GM23248 (cell line): ENCODE results near the gene DENND1A. TPM values are rescaled to one million over a fixed set of nuclear protein-coding genes. Genes with fewer than 3 reads are reported as not detected.
A peak's percentile ranks its signal among the peaks of the same experiment; 100 is the strongest.

Experiments
- DNase-seq: peaks from one replicate; pipeline ENCODE4 v3.0.0-alpha.2; 2015
- H2AFZ ChIP-seq: fragments of 200-600 bp; sonication (generic); 2 replicates; pipeline ENCODE4 v1.6.1; 2016; ENCODE audit warnings: antibody characterized with exemption
- H3F3A ChIP-seq: fragments of 200-600 bp; sonication (generic); 2 replicates; pipeline ENCODE4 v1.6.1; 2016; ENCODE audit warnings: mild to moderate bottlenecking, antibody characterized with exemption, mixed run types; ENCODE audit not compliant: insufficient read depth
- H3K27ac ChIP-seq: fragments of 200-600 bp; sonication (generic); 2 replicates; pipeline ENCODE4 v1.5.1; 2016; ENCODE audit warnings: mild to moderate bottlenecking
- H3K27me3 ChIP-seq: fragments of 200-600 bp; sonication (generic); replicated peaks from 2 replicates; pipeline ENCODE4 v1.6.1; 2016; ENCODE audit warnings: mild to moderate bottlenecking; ENCODE audit not compliant: insufficient read depth
- H3K36me3 ChIP-seq: fragments of 200-600 bp; sonication (generic); 2 replicates; pipeline ENCODE4 v1.6.1; 2016; ENCODE audit warnings: low read depth, mild to moderate bottlenecking
- H3K4me1 ChIP-seq: fragments of 200-600 bp; sonication (generic); 2 replicates; pipeline ENCODE4 v1.6.1; 2016; ENCODE audit warnings: mild to moderate bottlenecking; ENCODE audit not compliant: insufficient read depth
- H3K4me2 ChIP-seq: fragments of 200-600 bp; sonication (generic); one replicate; pipeline ENCODE4 v1.6.1; 2016; ENCODE audit warnings: mild to moderate bottlenecking; ENCODE audit not compliant: unreplicated experiment
- H3K4me3 ChIP-seq: fragments of 200-600 bp; sonication (generic); 2 replicates; pipeline ENCODE4 v1.5.1; 2016; ENCODE audit warnings: mild to moderate bottlenecking
- H3K79me2 ChIP-seq: fragments of 200-600 bp; sonication (generic); 2 replicates; pipeline ENCODE4 v1.6.1; 2016; ENCODE audit warnings: mild to moderate bottlenecking; ENCODE audit not compliant: insufficient read depth
- H3K9ac ChIP-seq: fragments of 200-600 bp; sonication (generic); 2 replicates; pipeline ENCODE4 v1.6.1; 2016; ENCODE audit warnings: mild to moderate bottlenecking
- H3K9me2 ChIP-seq: fragments of 200-600 bp; sonication (generic); 2 replicates; pipeline ENCODE4 v1.6.1; 2016; ENCODE audit warnings: mixed run types, mild to moderate bottlenecking, moderate library complexity; ENCODE audit not compliant: insufficient read depth
- H3K9me3 ChIP-seq: fragments of 200-600 bp; sonication (generic); one replicate; pipeline ENCODE4 v1.6.1; 2017; ENCODE audit warnings: low read depth
- H4K20me1 ChIP-seq: fragments of 200-600 bp; sonication (generic); 2 replicates; pipeline ENCODE4 v1.6.0; 2016; ENCODE audit not compliant: insufficient read depth
- EZH2 ChIP-seq: fragments of 200-600 bp; sonication (generic); IDR thresholded peaks from 2 replicates; pipeline ENCODE4 v1.6.1; 2018; ENCODE audit warnings: antibody characterized with exemption, mild to moderate bottlenecking; ENCODE audit not compliant: insufficient read depth, poor library complexity, severe bottlenecking
- EZH2phosphoT487 ChIP-seq: fragments of 200-600 bp; sonication (generic); IDR thresholded peaks from 2 replicates; pipeline ENCODE4 v1.6.1; 2018; ENCODE audit warnings: antibody characterized with exemption, moderate library complexity, mild to moderate bottlenecking, low read depth; ENCODE audit not compliant: insufficient read depth
- whole genome bisulfite sequencing, 2 experiments: methylation state at CpG; one replicate each; pipeline ENCODE4 v1.1.6; 2015 to 2017; ENCODE audit warnings: low lambda C conversion rate in 2 of 2, low coverage in 1 of 2; ENCODE audit errors: missing lambda C conversion rate in 2 of 2; 5-methylcytosine and 5-hydroxymethylcytosine counted together
- in situ Hi-C: fragments of 300-500 bp; cut with MboI; formaldehyde crosslinking; loops from 2 replicates; pipeline ENCODE4 v1.15.0; 2020
- polyA plus RNA-seq: library from polyadenylated mRNA; unstranded; fragments of >200 nt; fragmentation: Nextera tagmentation; extraction: Ambion mirVana; gene quantifications from 2 replicates; pipeline ENCODE4 v1.2.1, GENCODE V29; 2016
- total RNA-seq: library from RNA; depleted of rRNA; stranded (reverse); fragments of >200 nt; shearing (Covaris generic); gene quantifications from 2 replicates; pipeline ENCODE4 v1.2.3, GENCODE V29; 2014

Gene DENND1A
- total and polyA plus RNA-seq, 2 experiments from 2014 or later, result 13.2 to 16.4 TPM

DNA sequence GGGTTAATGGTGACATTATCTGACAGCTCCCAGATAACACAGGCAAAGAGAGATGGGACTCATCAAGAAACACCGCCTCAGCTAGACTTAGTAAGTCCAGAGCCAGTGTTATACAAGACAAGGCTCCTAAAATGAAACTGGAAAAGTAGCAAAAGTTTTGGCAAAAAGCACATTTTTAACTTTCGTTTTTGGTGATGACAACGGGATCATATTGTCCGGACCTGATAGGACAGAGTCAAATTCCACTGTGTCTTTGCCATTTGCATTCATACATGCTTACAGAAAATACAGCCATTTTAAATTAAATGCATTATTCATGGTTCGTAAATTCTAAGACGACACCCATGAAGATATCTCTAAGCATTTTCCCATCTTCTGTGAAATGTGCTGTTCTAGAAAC, 421.9 kb downstream of the DENND1A start:
- H3K4me2 ChIP-seq, result peak overlapping the region; percentile 64
- DNase-seq, result peak; percentile 39

DNA sequence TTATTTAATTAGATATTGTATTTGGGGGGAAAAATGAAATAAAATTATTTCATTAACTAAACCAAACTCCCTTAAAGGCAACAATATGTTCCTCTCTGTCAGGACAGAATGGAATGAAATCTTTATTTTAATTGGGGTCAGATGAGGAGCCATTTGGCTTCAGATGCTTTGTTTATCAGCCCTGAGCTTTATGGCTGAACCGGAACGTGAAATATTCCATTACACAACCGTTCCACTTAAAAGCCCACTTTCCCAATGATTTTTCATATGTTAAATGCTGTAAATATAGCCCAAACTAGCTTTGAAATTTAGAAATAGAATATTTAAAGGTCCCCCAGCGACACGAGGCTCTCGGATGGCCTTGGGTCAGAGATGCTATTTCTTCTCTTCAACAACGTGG, 424.4 kb downstream of the DENND1A start:
- Histone ChIP-seq H3K36me3 (no peaks in the 10 kb centered on the region), H3K4me3 (no peak overlapping the region), H3F3A (no peaks in the 10 kb centered on the region), H4K20me1 (no peaks in the 10 kb centered on the region), H3K4me1 (no peaks in the 10 kb centered on the region), H3K9ac (no peak overlapping the region), H2AFZ (no peak overlapping the region), H3K9me3 (no peaks in the 10 kb centered on the region), H3K27me3 (no peaks in the 10 kb centered on the region), H3K27ac (no peak overlapping the region), H3K4me2 (no peak overlapping the region), H3K9me2 (no peaks in the 10 kb centered on the region), H3K79me2 (no peaks in the 10 kb centered on the region)
- WGBS, 2 experiments, result 72 to 80% methylated on average over 7 of the region's 7 CpGs
- in situ Hi-C loops, result no loop called here
- TF ChIP-seq EZH2 (no peak), EZH2phosphoT487 (no peak)
- DNase-seq, result no peak

More for the DNA sequence above, 421.9 kb downstream of the DENND1A start:
- WGBS, 2 experiments, result 17 to 19% methylated on average over 6 of the region's 6 CpGs
- Histone ChIP-seq H3K36me3 (no peaks in the 10 kb centered on the region), H3F3A (no peaks in the 10 kb centered on the region), H3K9me3 (no peaks in the 10 kb centered on the region), H3K9ac (peak overlapping the region; percentile 41; the same call in 1 of the 2 replicates), H3K27me3 (no peaks in the 10 kb centered on the region), H3K79me2 (no peaks in the 10 kb centered on the region), H3K4me3 (peak overlapping the region; percentile 61), H2AFZ (peak overlapping the region; percentile 20; the same call in 1 of the 2 replicates), H3K4me1 (no peaks in the 10 kb centered on the region), H4K20me1 (no peaks in the 10 kb centered on the region), H3K27ac (no peak overlapping the region), H3K9me2 (no peaks in the 10 kb centered on the region)
- in situ Hi-C loops, result no loop called here
- TF ChIP-seq EZH2phosphoT487 (no peak), EZH2 (no peak)

DNA sequence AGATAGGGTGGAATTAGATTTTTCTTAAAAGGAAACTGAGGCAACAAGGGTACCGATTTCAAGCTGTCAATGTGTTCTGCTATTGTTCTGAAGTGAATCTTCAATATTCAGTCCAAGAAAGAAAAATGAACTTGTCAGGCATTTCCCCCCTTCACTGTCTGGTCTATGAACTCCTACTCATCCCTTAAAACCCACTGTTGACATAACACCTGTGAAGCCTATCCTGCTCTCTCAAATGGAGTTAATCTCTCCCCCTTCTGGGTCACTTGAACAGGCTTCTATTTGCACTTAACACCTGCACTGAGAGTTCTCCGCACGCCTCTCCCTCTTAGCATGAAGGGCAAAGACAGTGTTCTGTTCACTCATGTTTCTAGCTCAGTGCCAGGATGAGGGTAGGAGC, 429.6 kb downstream of the DENND1A start:
- no peaks in the 10 kb centered on the region for H3F3A ChIP-seq
- no peaks in the 10 kb centered on the region for H4K20me1 ChIP-seq
- H3K4me2 ChIP-seq, result no peak overlapping the region
- H3K4me1 ChIP-seq, result no peaks in the 10 kb centered on the region
- H3K79me2 ChIP-seq, result no peaks in the 10 kb centered on the region
- H3K27ac ChIP-seq, result no peak overlapping the region
- H3K36me3 ChIP-seq, result no peaks in the 10 kb centered on the region
- H3K4me3 ChIP-seq, result no peak overlapping the region
- no peaks in the 10 kb centered on the region for H3K27me3 ChIP-seq
- H3K9ac ChIP-seq, result no peak overlapping the region
- H3K9me3 ChIP-seq, result no peaks in the 10 kb centered on the region
- no peaks in the 10 kb centered on the region for H3K9me2 ChIP-seq
- in situ Hi-C loops, result no loop called here
- H2AFZ ChIP-seq, result no peak overlapping the region
- WGBS, 2 experiments, result 65 to 67% methylated on average over 3 of the region's 3 CpGs
- TF ChIP-seq EZH2phosphoT487 (no peak), EZH2 (no peak)
- no peak for DNase-seq

DNA sequence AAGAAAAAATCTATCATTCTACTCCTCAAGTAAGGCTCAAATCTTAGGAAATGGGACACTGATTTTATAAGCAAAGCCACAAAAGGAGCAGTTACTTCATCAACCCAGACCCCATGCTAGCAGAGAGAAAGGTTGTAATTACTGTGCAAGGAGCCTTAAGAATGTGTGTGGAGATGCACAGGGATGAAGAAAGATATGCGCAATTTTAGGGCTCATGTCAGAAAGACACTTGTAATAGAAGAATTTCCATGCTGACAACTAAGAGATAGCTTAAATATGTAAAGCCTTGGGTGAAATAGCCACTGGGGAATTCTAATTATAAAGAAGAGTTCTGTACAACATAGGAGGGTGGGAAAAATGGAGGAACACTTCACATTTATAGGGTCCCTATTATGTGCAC, 432.1 kb downstream of the DENND1A start:
- H3K4me3 ChIP-seq, result no peak overlapping the region
- no peak for TF ChIP-seq EZH2
- TF ChIP-seq EZH2phosphoT487, result no peak
- H2AFZ ChIP-seq, result no peak overlapping the region
- no peak overlapping the region for H3K27ac ChIP-seq
- no peaks in the 10 kb centered on the region for H3K9me3 ChIP-seq
- 100% methylated on average over 1 of the region's 1 CpG for WGBS, 2 experiments
- H3K36me3 ChIP-seq, result no peaks in the 10 kb centered on the region
- no peaks in the 10 kb centered on the region for H3K9me2 ChIP-seq
- no peak overlapping the region for H3K4me2 ChIP-seq
- in situ Hi-C loops, result no loop called here
- H3K4me1 ChIP-seq, result no peaks in the 10 kb centered on the region
- H3K79me2 ChIP-seq, result no peaks in the 10 kb centered on the region
- DNase-seq, result no peak
- H4K20me1 ChIP-seq, result no peaks in the 10 kb centered on the region
- H3K9ac ChIP-seq, result no peak overlapping the region
- no peaks in the 10 kb centered on the region for H3K27me3 ChIP-seq
- H3F3A ChIP-seq, result no peaks in the 10 kb centered on the region

DNA sequence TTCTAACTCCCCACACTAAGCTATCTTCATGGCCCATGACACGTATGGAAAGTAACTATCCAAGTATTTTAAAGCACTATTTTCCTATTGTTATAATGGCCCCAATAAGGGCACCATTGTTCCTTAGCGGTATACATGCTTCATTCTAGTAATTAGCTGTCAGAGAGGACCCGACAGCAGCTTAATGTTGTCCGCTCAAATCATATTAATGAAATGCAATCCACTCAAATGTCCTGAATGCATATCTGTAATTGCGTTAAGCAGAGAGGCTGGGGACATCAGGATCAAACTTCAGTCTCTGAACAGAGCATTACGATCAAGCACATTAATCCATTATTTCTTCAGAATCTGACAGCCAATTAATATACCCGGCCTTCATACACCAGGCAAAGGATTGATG, 434.2 kb downstream of the DENND1A start:
- Histone ChIP-seq H3K4me1 (no peaks in the 10 kb centered on the region), H3K79me2 (no peaks in the 10 kb centered on the region), H3K9me3 (no peaks in the 10 kb centered on the region), H3K9ac (no peak overlapping the region), H3K27ac (no peak overlapping the region), H3K27me3 (no peaks in the 10 kb centered on the region), H4K20me1 (no peaks in the 10 kb centered on the region), H3K36me3 (no peaks in the 10 kb centered on the region), H3K9me2 (no peaks in the 10 kb centered on the region), H2AFZ (no peak overlapping the region), H3K4me3 (no peak overlapping the region), H3K4me2 (no peak overlapping the region), H3F3A (no peaks in the 10 kb centered on the region)
- no peak for DNase-seq
- 86 to 87% methylated on average over 7 of the region's 7 CpGs for WGBS, 2 experiments
- in situ Hi-C loops, result no loop called here
- TF ChIP-seq EZH2 (no peak), EZH2phosphoT487 (no peak)
